ENCODE data around the gene IL37.
"Not testable (repeated sequence)": the region's sequence is repeated elsewhere in the genome, so short reads cannot be mapped to it uniquely, and the experiment has no call there.

IL37 gene

GRCh38 chr2:112904883-112905282 is 6.1 kb upstream of the IL37 start:
- no peak overlapping the region for H3K4me3 ChIP-seq (ENCODE audit: low read length)
- no peak for DNase-seq (ENCODE audit: low read depth)
- TF ChIP-seq, protein P1, sequence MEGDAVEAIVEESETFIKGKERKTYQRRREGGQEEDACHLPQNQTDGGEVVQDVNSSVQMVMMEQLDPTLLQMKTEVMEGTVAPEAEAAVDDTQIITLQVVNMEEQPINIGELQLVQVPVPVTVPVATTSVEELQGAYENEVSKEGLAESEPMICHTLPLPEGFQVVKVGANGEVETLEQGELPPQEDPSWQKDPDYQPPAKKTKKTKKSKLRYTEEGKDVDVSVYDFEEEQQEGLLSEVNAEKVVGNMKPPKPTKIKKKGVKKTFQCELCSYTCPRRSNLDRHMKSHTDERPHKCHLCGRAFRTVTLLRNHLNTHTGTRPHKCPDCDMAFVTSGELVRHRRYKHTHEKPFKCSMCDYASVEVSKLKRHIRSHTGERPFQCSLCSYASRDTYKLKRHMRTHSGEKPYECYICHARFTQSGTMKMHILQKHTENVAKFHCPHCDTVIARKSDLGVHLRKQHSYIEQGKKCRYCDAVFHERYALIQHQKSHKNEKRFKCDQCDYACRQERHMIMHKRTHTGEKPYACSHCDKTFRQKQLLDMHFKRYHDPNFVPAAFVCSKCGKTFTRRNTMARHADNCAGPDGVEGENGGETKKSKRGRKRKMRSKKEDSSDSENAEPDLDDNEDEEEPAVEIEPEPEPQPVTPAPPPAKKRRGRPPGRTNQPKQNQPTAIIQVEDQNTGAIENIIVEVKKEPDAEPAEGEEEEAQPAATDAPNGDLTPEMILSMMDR (conservative IDR thresholded peaks at IDR 0.05; ENCODE audit: low read depth, low read length) = no peak

DNA sequence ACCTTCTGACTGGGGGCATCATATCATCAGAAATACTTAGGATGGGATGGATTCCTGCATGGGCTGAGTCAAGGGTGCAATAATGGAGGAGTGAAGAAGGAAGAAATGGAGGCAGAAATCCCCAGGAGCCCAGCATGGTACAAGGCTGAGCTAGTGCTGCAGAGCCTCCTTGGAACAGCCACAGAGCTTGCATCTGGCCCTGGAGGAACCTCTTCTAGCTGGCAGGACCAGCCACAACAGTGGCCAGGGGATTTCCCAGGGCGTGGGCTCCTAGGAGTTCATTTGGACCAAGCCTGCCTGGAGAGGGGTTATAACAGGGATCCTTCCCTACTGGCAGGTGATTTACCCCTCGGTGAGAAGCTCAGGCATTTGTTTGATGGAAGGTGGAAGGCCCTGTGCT is 4.7 kb upstream of the IL37 start:
- DNase-seq (ENCODE audit: low read depth) = no peak
- TF ChIP-seq, protein P1 (conservative IDR thresholded peaks at IDR 0.05; ENCODE audit: low read depth, low read length) = no peak
- H3K4me3 ChIP-seq (ENCODE audit: low read length) = no peak overlapping the region

GRCh38 chr2:112907001-112907949 is 3.7 kb upstream of the IL37 start:
- TF ChIP-seq, protein P1 (conservative IDR thresholded peaks at IDR 0.05; ENCODE audit: low read depth, low read length) = no peak
- no peak for DNase-seq (ENCODE audit: low read depth)
- no peak overlapping the region for H3K4me3 ChIP-seq (ENCODE audit: low read length)

GRCh38 chr2:112908559-112908958 is 2.4 kb upstream of the IL37 start:
- H3K4me3 ChIP-seq (ENCODE audit: low read length); DNase-seq (ENCODE audit: low read depth): not testable (repeated sequence)

DNA sequence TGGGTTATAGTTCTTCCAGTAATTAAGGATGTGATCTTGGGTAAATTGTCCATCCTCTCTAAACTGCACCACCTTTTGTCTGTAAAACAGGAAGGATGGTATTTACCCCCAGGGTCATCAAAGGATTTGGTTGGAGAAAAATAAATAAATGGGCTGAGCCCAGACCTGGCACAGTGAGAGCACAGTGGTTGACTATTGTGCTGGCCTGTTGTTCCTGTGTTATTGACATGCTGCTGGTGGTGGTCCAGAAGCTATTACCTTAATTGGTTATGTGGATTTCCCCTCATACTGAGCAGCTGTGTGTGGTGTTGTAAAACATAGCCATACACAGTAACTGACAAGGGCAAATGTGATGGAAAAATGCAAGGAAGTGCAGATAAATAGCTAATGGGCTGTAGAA is 746 bp upstream of the IL37 start:
- DNase-seq (ENCODE audit: low read depth) = no peak
- H3K4me3 ChIP-seq (ENCODE audit: low read length) = no peak overlapping the region
- TF ChIP-seq, protein P1 (conservative IDR thresholded peaks at IDR 0.05; ENCODE audit: low read depth, low read length) = no peak

DNA sequence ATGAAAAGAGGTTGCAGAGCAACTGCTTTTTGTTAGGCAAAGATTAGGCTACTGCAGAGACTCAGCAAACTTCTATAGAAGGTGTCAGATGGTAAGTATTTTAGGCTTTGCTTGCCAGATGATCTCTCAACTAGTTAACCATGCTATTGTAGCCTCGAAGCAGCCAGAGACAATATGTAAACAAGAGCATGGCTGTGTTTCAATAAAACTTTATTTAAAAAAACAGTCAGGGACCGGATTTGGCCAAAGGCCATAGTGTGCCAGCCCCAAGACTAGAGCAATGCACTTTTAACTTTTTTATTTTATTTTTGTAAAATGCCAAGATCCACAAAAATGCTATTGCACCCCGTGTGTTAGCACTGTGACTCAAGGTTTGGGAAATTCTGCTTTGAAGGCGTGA is 1.4 kb downstream of the IL37 start:
- no peak for DNase-seq (ENCODE audit: low read depth)
- TF ChIP-seq, protein P1 (conservative IDR thresholded peaks at IDR 0.05; ENCODE audit: low read depth, low read length) = no peak
- H3K4me3 ChIP-seq (ENCODE audit: low read length) = no peak overlapping the region

DNA sequence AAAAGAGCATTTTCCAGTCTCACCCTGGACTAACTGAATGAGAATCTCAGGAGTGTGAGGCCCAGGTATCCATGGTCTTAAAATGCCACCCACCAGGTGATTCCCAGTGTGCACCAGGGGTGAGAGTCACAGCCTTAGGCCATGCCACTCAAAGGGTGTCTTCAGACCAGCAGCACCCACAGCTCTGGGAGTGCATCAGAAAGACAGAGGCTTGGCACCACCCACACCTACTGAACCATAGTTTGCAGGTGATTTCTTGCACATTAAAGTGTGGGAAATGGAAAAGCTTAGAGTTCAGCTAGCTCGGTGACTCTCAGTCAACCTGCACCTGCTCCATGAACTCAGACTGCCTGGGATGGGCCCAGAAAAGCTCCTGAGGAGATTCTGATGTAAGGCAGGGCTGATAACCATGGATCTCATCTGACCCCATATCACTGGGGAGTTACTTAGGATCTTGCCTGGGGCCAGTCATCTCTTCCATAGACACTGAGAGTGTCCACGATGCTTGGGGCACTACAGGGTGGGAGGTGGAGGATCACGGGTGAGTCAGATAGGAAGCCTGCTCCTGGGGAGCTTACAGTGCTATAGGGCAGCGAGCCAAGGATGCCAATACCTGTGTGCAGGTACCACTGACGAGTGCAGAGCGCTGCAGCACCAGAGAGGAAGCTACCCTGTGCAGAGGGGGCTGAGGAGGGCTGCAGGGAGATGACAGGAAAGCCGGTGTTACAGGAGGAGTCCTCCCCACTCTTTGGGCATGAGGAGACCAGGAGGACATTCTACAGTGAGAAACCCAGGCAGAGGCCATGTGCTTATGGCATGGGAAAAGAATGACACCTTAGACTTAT is 4.6 kb downstream of the IL37 start:
- no peak overlapping the region for H3K4me3 ChIP-seq (ENCODE audit: low read length)
- DNase-seq (ENCODE audit: low read depth) = no peak
- TF ChIP-seq, protein P1 (conservative IDR thresholded peaks at IDR 0.05; ENCODE audit: low read depth, low read length) = no peak

All from retinal pigment epithelial cell (primary cell).